IPS-11a (cell line): ENCODE data around the gene HPSE.
A peak's percentile ranks its signal among the peaks of the same experiment; 100 is the strongest.
"Not testable (repeated sequence)": the region's sequence is repeated elsewhere in the genome, so short reads cannot be mapped to it uniquely, and the experiment has no call there.

Experiments
- H3K4me3 ChIP-seq: one replicate; pipeline ENCODE4 v1.5.1; 2013; ENCODE audit warnings: low read depth, low read length, control low read depth

The HPSE gene

DNA sequence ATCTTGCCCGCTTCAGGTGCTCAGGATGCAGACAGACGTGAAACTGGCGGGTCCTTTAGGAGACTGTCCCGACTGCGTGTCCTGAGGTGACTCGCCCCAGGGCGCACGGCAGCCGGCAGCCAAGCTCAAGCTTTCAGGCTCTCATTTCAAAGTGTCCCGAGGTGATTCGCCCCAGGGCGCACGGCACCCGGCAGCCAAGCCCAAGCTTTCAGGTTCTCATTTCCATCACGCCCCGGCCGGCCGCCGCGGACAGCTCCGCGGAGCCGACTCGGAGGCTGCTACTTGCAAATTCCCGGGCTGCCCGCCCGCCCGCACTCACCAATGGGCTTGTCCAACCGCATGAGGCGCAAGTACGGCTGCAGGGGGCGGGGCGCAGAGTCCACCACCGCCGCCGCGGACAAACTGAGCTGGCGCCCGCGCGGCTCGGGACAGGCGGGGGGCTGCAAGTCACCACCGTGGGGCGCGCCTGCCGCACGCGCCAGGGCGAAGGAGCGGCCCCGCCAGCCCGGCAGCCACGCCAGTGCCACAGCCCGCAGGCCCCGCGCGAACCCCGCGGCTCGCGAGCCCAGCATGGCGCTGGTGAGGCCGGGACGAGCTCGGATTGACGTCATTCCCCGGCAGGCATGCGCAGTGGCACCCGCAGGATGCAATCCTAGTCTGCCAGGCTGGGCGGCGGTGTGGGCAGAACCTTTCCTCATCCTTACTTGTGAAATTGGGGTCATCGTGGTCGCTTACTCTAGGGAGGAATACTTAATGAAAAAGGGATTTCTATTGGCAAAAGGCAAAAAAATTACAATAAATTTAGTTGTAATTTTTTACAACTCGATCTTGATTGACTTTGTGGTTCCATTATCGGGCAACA, 50.2 kb downstream of the HPSE start, which contains the start of gene COQ2:
TSS of gene COQ2 (minus strand) at position 606 of the 862 bp plus-strand sequence. CDS start at position 572, 34 bp downstream.
- H3K4me3 ChIP-seq, result peak within 1 kb of the TSS; percentile 84

DNA sequence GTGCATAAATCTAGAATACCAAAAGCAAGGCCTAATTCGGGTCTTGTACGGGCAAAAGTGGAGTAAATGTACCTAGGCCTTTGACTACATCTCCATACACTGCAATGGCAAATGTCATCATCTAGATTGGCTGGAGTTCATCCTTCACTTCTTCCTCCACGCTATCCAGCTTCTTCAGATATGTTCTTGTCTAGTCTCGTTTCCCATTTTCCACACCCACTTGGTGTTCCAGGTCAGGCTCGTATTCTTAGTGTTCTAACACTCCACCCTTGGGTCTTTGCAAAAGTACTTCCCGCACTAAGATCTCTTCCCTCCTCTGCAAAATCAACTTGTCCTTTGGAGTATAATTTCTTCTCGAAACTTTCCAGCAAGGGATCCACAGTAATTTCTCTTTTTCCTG, 51.5 kb downstream of the HPSE start:
- no peak overlapping the region for H3K4me3 ChIP-seq

DNA sequence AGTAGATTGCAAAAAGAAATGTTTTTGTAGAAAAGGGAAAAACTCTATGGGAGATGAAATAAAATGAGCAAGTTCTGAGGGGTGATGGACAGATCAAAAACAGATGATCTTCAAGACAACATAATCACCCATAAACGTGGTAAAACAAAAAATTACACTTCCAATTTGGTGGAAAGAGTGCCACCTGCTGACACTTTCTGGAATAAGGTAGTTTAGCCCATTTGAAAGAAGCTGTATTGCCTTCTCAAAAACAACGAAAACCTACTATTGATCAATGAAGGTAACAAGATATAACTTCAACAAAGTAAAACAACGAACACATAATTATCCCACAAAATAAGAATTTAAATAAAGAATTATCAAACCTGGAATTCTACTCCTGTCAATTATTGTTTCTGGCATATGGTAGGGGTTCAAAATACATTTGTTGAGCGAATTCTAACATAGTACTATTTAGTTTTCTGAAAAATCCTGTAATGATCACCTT, 52.6 kb downstream of the HPSE start:
- no peak overlapping the region for H3K4me3 ChIP-seq

DNA sequence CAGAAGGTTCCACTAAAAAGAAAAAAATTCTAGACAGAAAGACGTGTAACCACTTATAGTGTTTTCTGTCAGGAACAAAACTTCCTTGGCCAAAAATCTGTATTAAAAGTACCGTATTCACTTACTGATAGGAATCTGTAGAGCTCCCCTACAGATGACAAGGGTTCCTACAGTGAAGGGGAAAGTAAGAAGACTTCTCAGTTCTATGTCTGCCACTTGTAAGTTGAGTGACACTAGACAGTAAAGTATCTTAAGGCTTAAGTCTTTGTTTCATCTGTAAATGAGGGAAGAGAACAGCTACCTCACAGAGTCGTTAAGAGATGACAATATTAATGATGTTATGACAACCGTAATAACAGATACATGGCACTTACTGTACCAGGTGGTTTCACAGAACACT, 53.3 kb downstream of the HPSE start:
- no peak overlapping the region for H3K4me3 ChIP-seq

DNA sequence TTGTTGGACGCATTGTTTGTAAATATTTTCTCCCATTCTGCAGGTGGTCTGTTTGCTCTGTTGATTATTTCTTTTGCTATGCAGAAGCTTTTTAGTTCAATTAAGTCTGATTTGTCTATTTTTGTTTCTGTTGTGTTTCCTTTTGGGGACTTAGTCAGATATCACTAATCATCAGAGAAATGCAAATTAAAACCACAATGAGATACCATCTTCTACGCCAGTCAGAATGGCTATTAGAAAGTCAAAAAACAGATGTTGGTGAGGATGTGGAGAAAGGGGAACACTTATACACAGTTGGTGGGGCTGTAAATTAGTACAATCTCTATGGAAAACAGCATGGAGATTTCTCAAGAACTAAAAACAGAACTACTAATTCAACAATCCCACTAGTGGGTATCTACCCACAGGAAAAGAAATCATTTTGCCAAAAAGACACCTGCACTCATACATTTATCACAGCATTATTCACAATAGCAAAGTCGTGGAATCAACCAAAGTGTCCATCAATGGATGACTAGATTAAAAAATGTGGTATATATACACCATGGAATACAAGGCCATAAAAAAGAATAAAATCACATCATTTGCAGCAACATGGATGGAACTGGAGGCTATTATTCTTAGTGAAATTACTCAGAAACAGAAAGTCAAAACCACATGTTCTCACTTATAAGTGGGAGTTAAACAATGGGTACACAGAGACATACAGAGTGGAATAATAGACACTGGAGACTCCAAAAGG, 58.2 kb downstream of the HPSE start:
- no peak overlapping the region for H3K4me3 ChIP-seq

DNA sequence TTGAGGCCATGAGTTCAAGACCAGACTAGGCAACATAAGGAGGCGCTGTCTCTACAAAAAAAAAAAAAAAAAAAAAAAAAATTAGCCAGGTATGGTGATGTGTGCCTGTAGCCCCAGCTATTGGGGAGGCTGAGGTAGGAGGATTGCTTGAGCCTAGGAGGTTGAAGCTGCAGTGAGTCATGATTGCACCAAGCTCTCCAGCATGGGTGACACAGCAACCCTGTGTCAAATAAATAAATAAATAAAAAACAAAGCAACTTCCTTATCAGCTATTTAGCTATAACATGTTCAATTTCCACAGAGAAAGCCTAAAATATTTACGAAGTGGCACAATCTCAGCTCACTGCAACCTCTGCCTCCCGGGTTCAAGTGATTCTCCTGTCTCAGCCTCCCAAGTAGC, 60.7 kb downstream of the HPSE start:
- not testable (repeated sequence) for H3K4me3 ChIP-seq

DNA sequence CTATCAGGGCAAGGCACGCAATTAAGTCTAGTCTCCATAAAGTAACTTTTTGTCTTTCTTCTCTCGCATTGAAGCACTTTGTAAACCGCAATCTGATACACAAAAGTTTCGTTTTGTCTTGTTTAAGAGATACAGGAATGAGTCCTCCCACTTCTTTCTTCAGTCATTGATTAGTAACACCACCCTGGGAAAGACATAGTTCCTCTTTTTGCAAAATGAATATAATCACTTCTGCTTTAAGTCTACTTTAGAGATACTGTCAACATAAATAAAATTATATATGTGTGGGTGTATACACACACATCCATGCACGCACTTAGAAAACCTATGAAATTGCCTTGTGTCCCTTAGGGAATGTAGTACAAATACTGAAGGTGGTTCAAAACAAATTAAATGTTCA, 61.7 kb downstream of the HPSE start:
- H3K4me3 ChIP-seq, result no peak overlapping the region

DNA sequence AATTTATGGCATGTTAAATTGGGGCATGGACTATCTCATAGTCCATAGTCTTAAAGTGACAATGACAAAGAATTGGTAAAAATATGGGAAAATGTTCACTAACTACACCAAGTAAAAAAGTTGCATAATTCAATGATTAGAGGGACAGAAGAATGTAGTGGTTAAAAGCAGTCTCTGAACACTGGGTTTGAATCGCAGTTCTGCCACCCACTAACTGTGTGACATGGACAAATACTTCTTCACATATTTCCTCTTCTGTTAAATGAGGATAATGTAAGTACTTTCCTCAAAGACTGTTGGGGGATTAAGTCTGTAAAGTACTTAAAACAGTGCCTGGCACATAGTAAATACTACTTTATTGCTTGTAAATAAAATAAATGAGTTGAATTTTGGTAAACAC, 65.4 kb downstream of the HPSE start:
- H3K4me3 ChIP-seq, result no peak overlapping the region

DNA sequence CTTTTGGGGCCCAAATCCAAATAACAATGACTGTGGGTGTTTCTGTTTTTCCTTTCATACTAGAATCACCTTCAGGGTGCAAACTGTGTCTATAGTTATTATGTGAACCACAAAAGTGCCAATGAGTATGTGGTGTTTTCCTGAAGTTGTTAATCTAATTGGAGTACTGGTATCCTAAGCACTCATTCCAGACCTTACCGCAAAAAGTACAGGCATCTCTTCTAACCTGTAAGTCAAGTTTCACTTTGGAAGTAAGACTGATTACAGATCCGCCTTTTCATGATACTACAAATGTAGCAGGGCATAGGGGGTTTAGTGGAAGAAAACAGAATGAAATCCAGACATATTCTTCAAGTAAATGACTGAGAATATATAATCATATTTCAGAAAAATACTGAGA, 66.2 kb downstream of the HPSE start:
- no peak overlapping the region for H3K4me3 ChIP-seq

DNA sequence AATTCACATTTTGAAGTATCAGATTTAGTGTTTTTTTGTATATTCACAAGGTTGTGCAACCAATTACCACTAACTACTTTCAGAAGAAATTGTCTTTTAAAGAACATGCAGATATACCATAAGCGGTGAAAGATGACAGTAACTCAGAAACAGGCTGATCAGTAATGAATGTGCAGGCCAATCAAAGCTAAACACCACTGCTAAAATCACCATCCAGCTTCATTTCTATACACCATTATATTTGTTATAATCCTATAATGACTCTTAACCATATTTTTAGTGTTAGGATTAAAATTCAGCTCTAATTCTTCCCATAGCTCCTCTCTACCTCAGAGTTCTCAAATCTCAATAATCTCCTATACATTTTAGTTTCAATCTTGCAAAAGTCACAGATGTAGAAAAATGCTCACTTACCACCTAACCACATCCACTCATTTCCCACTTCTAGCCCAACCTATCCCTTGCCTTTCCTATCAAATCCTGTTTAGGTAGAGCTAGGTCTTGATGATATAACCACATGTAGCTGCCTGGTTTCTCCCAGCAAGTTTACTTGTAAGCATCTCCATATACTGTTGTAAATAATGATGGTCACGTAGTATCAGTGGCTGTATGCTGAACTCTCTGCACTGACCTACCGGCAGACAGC, 66.7 kb downstream of the HPSE start:
- no peak overlapping the region for H3K4me3 ChIP-seq

DNA sequence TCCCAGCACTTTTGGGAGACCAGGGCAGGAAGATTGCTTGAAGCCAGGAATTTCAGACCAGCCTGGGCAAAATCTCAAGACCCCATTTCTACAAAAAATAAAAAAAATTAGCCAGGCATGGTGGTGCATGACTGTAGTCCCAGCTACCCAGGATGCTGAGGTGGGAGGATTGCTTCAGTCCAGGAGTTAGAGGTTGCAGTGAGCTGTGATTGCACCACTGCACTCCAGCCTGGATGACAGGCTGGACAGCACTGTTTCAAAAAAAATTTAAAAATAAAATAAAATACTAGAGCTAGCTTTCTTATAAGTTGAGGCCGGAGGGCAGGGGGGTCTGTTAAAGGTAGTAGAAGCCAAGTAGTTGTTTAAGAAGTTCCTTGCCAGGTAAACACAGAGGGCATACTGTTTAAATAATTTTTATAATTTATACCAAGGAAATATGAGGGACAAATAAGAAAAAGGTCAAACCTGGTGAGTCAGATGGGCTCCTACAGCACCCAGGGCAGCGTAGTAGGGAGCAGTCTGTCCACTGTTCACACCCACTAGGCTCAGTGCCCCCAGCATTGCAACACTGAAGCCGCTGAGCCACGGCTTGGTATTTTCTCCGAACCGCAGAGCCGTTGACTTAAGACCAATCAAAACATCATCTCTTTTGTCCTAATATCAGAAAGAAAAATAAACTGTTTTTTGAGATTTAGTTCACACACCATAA, 67.4 kb downstream of the HPSE start:
- no peak overlapping the region for H3K4me3 ChIP-seq

DNA sequence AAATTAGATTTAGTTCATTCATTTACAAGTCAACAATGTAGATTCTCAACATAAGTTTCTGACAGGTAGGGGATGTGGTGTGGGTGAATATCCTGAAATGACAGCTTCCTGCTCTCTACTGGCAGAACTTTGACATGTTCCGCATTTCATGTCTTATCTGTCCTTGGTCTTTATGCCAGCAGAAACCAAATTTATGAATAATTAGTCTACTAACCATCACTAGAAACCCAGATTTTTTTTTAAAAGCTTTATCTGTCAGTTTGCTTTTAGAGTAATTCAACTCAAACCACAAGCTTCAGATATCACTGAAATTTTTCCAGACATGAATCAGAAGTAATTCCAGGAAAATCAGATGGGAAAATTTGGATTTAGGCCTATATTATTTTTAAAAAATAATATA, 68.0 kb downstream of the HPSE start:
- H3K4me3 ChIP-seq, result no peak overlapping the region

DNA sequence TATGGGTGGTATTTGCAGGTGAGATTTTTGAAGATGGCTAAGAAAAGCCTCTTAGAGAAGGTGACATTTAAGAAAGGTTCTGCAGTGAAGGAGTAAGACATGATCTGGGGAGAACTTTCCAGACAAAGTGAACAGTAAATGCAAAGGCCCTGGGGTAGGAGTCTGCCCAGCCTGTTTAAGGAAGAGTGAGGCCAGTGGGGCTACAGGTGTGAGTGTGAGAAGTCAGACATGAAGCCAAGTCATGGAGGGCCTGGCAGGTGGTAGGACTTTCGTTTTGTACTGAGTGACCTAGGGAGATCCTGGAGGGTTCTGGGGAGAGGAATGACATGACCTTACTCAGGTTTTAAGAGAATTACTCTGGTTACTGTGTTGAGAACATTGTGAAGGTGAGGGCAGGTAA, 71.5 kb downstream of the HPSE start:
- no peak overlapping the region for H3K4me3 ChIP-seq

DNA sequence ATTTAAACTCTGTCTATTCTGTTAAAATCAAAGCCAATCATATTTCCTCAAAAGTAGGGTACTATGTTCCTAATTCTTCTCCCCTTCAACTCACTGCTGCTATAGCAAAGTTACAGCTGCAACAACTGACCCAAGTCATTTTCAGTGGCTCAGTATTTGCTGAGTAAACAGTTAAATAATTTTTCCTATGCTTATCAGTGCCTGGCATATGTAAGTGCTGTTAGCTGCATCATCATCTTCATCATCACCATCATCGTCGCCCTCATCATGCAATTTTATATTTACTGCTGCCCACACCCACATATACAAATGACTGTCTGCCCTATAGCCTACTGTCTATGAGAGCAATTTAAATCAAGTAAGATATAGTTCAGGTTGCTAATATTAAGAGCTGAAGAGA, 72.0 kb downstream of the HPSE start:
- H3K4me3 ChIP-seq, result no peak overlapping the region

DNA sequence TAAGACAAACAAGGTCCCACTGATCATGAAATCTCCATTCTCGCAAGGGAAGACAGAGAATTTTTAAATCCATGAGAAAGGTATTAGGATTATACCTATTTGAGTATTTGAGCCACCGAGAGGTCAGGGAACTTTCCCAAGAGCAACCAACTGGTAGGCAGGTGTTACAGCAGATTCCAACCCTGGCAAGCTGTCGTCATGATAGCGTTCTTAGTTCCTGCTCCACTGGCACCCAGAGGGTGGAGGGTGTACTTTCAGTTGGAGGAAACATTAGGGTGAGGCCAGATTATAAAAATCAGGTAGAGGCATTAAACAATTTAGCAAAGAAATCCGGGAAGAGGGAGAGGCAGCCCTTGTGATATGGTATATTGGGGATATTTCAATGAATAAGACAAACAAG, 73.3 kb downstream of the HPSE start:
- H3K4me3 ChIP-seq, result no peak overlapping the region

DNA sequence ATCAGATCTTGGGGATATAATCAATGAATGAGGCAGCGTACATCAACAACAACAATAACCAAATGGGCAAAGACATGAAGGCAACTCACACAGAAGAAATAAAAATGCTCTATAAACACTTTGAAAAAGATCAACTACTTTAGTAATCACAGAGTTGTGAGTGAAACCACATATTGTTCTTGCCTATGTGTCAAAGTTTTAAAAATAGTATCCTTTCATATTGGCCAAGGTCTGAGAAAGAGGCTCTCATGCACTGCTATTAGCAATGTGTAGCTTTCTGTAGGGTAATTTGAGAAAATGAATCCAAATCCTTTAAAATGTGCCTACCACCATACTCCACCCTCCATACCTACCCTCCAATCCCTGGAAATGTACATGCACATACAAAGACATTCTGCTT, 75.1 kb downstream of the HPSE start:
- H3K4me3 ChIP-seq, result no peak overlapping the region

DNA sequence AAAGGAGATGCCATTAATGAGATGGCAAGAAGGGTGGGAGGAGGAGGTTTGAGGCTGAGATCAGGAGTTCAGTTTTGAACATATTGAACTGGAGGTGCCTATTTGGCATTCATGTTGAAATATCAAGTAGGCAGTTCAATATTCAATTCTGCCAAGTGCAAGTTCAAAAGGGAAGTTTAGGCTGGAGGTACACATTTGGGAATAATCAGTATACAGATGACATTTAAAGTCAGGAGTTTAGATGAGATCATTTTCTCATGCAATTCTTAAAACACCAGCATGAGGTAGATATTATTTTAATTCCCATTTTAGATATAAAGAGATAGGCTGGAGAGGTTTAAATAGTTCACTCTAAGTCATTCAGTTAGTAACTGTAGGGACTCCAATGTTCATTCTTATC, 76.2 kb downstream of the HPSE start:
- no peak overlapping the region for H3K4me3 ChIP-seq

DNA sequence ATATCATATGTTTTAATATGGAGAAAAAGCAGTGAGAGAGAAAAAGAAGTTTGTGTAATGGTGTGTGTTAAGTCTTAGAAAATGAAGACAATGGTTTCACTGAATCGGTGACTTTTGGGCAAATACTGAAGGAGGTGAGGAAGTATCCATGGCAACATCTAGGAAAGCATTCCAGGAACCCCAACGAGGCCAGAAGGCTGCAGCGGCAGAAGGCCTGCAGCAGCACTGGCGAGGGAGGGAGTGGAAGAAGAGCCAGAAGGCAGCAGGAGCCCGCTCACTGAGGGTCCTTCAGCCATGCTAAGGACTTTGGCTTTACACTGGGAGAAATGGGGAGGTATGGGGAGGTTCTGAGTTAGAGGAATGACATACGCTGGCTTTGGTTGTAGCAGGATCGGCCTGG, 76.8 kb downstream of the HPSE start:
- H3K4me3 ChIP-seq, result no peak overlapping the region

DNA sequence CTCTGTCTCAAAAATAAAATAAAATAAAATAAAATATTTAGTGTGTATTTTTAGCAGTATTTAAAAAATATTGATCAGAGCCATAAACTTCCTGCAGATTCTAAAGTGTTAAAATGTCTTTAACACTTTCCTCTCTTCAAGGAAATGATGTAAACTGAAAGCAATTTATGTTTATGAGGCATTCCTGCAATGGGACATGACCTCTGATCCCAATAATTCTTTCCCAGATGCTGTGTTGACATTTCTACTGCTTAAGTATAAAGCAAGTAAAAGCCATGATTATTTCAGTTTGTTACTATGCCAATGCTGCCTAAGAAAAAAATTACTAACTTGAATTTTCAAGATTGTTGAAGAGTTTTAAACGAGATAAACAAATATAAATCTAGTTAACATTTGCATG, 79.1 kb downstream of the HPSE start:
- H3K4me3 ChIP-seq, result no peak overlapping the region

DNA sequence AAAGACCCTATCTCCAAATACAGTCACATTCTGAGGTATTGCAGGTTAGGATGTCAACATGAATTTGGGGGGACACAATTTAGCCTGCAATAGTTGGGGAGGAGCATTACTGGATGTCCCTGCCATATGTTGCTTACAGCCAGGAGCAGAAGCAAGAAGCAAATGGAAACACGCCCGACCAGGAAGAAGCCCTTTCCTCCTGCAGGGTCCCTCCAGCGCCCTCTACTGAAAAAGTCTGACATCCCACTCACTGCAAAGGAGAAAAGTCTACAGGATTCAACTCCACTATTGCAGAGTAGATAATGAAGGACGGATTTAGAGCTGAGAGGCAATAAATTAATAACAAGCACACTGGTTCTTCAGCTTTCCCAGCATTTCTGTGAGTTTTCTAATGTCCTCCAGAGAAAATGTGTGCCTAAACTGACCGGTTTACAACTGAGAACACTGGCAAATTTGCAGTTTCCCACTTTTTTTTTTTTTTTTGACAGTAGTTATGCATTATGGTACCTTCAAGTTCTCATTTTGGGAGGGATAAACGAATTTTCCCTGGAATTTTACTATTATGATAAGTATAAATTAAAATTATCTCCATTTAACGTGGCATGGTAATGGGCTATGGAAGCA, 81.8 kb downstream of the HPSE start:
- no peak overlapping the region for H3K4me3 ChIP-seq

DNA sequence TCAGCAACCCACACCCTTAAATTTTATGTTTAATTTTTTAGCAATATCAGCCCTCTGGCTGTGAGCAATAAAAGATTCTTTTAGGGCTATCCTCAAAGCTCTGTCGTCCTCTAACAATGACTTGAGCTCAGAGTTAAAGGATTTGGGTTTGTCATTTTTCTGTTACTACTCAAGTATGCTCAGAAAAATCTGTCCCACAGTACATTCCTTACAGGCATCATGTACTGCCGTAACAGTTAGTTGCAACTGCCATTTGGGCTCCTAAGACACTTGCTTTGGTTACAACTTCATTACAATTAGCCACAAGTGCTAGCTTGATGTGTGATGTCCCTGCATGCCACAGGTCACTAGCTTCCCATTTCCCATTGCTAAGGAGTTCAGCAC, 83.2 kb downstream of the HPSE start:
- no peak overlapping the region for H3K4me3 ChIP-seq
